EH (cell line): Measurements from ENCODE around the gene ADGRG3.

Experiments used
- DNase-seq: peaks from one replicate; pipeline ENCODE4 v3.0.0-alpha.2; 2015; ENCODE audit warnings: low read depth

ADGRG3 gene, protein sequence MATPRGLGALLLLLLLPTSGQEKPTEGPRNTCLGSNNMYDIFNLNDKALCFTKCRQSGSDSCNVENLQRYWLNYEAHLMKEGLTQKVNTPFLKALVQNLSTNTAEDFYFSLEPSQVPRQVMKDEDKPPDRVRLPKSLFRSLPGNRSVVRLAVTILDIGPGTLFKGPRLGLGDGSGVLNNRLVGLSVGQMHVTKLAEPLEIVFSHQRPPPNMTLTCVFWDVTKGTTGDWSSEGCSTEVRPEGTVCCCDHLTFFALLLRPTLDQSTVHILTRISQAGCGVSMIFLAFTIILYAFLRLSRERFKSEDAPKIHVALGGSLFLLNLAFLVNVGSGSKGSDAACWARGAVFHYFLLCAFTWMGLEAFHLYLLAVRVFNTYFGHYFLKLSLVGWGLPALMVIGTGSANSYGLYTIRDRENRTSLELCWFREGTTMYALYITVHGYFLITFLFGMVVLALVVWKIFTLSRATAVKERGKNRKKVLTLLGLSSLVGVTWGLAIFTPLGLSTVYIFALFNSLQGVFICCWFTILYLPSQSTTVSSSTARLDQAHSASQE

DNA sequence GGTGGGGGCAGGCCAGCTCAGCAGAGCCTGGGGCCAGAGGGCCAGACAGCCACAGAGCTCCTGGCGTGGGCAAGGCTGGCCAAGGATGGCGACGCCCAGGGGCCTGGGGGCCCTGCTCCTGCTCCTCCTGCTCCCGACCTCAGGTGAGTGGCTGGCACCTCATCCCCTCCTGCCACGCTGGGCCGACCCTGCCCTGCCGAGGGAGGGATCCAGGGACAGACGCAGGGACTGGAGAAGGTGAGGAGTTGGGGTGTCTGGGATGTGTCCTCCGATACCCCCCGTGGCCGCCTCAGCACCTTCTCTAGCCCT is at the start of gene ADGRG3:
ADGRG3 (plus strand) TSS at position 44 of the 309 bp plus-strand sequence; CDS start at position 86, 42 bp downstream.
- DNase-seq, result no peak

- DNase-seq, result no peak
Observed at GRCh38 chr16:57619133-57619605, 48.9 kb upstream of the ADGRG3 start.

- no peak for DNase-seq
Observed at GRCh38 chr16:57619606-57620334, 48.3 kb upstream of the ADGRG3 start.

- DNase-seq, result no peak
Observed at GRCh38 chr16:57620335-57621231, 47.5 kb upstream of the ADGRG3 start.

- no peak for DNase-seq
Observed at GRCh38 chr16:57621521-57622271, 46.4 kb upstream of the ADGRG3 start.

- no peak for DNase-seq
Observed at GRCh38 chr16:57622361-57623250, 45.5 kb upstream of the ADGRG3 start.

DNA sequence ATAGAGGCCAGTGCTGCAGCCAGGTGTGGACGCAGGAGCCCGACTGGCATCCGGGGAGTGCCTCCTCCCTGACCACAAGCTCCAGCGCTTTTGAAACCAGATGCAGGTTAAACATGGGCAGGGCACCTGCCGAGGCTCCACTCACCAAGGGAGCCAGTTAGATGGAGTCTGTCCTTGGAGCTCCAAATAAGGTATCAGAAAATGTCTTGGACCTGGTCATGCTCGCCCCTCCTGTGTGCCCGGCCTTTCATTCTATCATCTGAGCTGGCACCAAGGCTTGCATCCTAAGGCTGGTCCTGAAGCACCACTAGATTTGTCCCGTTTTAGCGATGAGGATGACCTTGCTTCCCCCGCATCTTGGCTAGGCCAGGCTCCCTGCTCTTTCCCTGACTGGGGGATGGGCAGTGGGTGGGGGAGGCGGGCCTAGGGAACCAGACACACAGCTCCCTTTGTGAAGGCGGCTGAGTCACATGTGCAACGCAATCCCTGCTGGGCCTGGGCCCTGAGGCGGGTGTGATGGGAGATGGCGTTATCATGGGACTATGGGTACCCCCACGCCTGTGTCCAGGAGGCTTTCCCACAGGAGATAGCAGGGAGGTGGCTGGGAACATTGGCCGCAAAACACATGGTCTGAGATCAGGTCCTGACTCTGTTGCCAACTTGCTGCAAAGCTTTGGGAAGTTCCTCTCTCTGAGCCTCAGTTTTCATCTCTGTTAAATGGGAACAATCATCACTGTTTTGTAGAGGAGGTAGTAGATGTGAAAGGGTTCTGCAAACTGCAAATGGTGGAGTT is 44.7 kb upstream of the ADGRG3 start:
- DNase-seq, result peak; percentile 64

DNA sequence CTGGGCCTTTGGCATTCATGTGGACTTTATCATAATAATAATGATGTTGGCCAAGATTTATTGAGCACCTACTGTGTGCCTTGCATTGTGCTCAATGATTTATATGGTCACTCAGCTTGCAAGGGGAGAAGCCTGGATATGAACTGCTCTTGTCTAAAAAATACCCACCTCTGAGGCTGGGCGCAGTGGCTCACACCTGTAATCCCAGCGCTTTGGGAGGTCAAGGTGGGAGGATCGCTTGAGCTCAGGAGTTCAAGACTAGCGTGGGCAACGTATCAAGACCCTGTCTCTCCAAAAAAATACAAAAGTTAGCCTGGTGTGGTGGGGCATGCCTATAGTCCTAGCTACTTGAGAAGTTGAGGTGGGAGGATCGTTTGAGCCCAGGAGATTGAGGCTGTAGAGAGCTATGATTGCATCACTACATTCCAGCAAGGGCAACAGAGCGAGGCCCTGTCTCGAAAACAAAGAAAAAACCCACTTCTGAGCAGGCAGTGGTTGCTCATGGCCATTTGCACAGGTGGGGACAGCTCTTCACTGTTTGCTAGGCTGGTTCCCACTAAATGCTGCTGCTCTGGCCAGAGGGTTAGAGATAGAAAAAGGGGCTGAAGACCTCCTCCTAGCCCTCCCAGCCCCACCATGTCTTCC is 43.9 kb upstream of the ADGRG3 start:
- peak; percentile 31 for DNase-seq

DNA sequence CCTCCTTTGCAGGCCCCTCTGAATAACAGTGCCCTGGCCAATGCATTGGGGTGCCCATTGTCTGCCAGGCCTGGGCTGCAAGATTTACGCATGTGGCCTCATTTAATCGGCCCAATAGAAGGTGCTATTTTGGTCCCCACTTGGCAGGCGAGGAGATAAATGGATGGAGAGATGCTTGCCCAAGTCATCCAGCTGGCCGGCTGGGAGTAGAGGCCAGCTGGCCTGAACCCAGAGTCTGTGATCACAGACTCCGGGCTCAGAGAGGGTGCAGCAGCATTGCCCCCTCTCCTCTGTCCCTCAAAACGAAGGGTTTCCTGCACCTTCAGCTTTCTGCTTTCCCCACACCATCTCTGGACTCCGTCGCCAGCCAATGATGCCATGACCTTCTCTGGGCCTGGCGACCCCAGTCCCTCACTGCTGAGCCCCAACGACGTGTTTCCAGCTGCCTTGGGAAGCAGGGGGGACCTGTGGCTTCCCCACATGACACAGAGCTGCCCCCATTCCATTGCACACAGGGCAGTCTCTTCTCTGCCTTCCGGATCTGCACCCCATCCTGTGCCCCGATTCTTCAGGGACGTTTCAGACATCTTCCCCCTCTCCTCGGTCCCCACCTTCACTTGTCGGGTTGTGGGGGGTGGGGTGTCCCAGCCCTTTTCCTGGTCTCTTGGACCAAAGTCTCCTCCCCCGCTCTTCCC is 43.2 kb upstream of the ADGRG3 start:
- no peak for DNase-seq

DNA sequence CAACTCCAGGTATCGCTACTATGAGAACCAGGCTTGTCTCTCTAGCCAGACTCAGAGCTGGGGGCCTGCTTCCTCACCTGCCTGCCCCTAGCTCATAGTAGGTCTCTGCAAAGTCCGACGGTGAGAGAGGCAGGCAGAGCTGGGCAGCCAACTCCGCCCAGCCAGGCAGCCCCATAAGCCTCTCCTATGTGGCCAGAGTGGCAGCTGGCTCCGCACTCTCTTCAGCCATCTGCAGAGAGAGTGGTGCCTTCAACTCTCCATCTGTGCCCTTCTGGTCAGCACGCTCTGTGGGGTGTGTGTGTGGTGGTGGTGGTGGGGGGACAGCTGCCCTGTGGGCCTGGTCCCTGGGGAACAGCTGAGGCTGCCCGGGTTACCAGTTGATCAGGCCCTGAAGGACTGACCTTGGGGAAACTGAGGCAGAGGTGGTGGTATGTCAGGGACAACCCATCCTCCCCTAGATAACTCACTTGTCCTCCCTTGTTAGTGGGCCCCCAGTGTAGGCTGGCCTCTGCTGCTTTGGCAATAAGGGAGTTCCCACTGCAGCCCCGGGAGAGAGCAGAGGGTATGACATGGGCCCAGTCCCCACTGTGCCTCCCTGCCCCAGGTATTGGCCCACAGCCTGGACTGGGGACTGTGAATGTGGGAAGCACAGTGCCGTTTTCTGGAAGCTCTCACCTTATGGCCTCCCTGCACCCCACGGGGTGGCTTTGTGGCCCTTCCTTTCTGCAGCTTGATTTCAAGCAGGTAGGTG is 41.5 kb upstream of the ADGRG3 start:
- no peak for DNase-seq

- peak; percentile 93 for DNase-seq
Observed at GRCh38 chr16:57627184-57627871, 40.8 kb upstream of the ADGRG3 start.

- peak; percentile 97 for DNase-seq
Observed at GRCh38 chr16:57628008-57628781, 39.9 kb upstream of the ADGRG3 start, which contains the start of gene ADGRG1. Gene ADGRG1, plus strand, starts transcription at chr16:57628630. Its CDS starts 21,658 bp downstream, at chr16:57650288.

- no peak for DNase-seq
Observed at GRCh38 chr16:57628783-57629293, 39.3 kb upstream of the ADGRG3 start.

GRCh38 chr16:57629516-57630406 is 38.3 kb upstream of the ADGRG3 start:
- DNase-seq, result no peak

DNA sequence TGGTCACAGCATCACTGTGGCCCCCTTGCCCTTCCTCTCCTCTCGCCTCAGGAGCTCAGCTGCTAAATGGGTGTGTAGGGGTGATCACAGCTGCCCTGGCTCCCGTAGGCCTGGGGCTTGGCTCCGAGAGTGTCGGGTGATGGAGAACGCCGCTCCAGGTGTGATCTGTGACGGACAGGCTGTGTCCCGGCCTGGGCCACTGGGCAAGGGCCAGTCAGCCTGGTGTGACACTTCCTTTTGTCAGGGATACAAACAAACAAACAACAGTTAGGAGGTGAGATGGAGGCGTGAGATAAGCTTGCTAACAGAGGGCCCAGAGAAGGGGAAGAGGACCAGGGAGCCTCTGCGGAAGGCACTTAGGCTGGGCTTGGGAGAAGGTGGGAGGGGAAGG is 37.7 kb upstream of the ADGRG3 start:
- no peak for DNase-seq
